ENCODE results near the gene RPRML. TPM values are rescaled to one million over a fixed set of nuclear protein-coding genes. Genes with fewer than 3 reads are reported as not detected.

Gene RPRML
- total and polyA plus RNA-seq, 2 donors (not counting 1 experiment from before 2014, with no cell fraction given), result not detected

DNA sequence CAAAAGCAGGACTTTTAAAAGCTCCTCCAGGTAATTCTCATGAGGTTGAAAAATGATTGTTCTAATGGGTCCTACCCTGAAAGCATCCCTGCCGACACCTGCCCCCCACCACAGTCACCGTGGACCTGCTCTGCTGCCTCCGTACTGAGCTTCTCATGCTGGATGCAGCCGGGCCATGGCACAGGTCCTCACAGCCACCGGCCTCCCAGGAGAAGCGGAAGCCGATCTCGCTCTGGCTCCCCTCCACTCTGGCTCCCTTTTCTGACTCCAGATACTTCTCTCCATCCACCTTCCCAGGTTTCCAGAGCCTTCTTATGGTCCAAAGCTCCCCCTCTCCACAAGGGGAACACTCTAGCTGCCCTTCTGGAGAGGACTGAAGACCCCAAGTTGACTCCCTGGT, 10.2 kb downstream of the RPRML start:
- H3K36me3 ChIP-seq (ENCODE audit: control insufficient read depth, insufficient read depth, low read length), result no peaks in the 10 kb centered on the region
- TF ChIP-seq EZH2 (IDR thresholded peaks at IDR 0.05; ENCODE audit: low read length, missing control alignments), result no peak
- TF ChIP-seq, protein P1, sequence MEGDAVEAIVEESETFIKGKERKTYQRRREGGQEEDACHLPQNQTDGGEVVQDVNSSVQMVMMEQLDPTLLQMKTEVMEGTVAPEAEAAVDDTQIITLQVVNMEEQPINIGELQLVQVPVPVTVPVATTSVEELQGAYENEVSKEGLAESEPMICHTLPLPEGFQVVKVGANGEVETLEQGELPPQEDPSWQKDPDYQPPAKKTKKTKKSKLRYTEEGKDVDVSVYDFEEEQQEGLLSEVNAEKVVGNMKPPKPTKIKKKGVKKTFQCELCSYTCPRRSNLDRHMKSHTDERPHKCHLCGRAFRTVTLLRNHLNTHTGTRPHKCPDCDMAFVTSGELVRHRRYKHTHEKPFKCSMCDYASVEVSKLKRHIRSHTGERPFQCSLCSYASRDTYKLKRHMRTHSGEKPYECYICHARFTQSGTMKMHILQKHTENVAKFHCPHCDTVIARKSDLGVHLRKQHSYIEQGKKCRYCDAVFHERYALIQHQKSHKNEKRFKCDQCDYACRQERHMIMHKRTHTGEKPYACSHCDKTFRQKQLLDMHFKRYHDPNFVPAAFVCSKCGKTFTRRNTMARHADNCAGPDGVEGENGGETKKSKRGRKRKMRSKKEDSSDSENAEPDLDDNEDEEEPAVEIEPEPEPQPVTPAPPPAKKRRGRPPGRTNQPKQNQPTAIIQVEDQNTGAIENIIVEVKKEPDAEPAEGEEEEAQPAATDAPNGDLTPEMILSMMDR (conservative IDR thresholded peaks at IDR 0.05 in 1 of 2, IDR thresholded peaks at IDR 0.05 in 1 of 2; ENCODE audit: low read depth in 1 of 2, low read length in 2 of 2), result no peak
- H3K9ac ChIP-seq (ENCODE audit: insufficient read depth, low read length), result no peak overlapping the region
- H3K4me1 ChIP-seq (ENCODE audit: control insufficient read depth, extremely low read depth, insufficient read depth, low read length), result no peaks in the 10 kb centered on the region
- peaks cover 14% of the 10 kb centered on the region for H3K27me3 ChIP-seq (ENCODE audit: control insufficient read depth, insufficient read depth, low read length)
- no peak for DNase-seq (ENCODE audit: low read depth in 2 of 2)
- no peak overlapping the region for H2AFZ ChIP-seq (ENCODE audit: low read length)
- H4K20me1 ChIP-seq (ENCODE audit: control insufficient read depth, extremely low read depth, insufficient read depth, low read length), result no peaks in the 10 kb centered on the region
- H3K9me3 ChIP-seq (ENCODE audit: control insufficient read depth, insufficient read depth, low read depth, low read length), result no peaks in the 10 kb centered on the region
- no peak overlapping the region for H3K4me2 ChIP-seq (ENCODE audit: extremely low read depth, insufficient read depth, low read length)
- no peaks in the 10 kb centered on the region for H3K79me2 ChIP-seq (ENCODE audit: control insufficient read depth, insufficient read depth, low read length)
- no peak overlapping the region for H3K4me3 ChIP-seq (replicated peaks in 1 of 4; ENCODE audit: control extremely low read depth in 1 of 4, insufficient read depth in 1 of 4, low read depth in 3 of 4, low read length in 4 of 4)
- no peak overlapping the region for H3K27ac ChIP-seq (ENCODE audit: insufficient read depth, low read length)

- Histone ChIP-seq H2AFZ (ENCODE audit: low read length) (no peak overlapping the region), H3K9ac (ENCODE audit: insufficient read depth, low read length) (no peak overlapping the region), H3K9me3 (ENCODE audit: control insufficient read depth, insufficient read depth, low read depth, low read length) (no peaks in the 10 kb centered on the region), H3K27me3 (ENCODE audit: control insufficient read depth, insufficient read depth, low read length) (peaks cover 14% of the 10 kb centered on the region), H3K4me2 (ENCODE audit: extremely low read depth, insufficient read depth, low read length) (no peak overlapping the region), H4K20me1 (ENCODE audit: control insufficient read depth, extremely low read depth, insufficient read depth, low read length) (no peaks in the 10 kb centered on the region), H3K4me3 (replicated peaks in 1 of 4; ENCODE audit: control extremely low read depth in 1 of 4, insufficient read depth in 1 of 4, low read depth in 3 of 4, low read length in 4 of 4) (no peak overlapping the region), H3K4me1 (ENCODE audit: control insufficient read depth, extremely low read depth, insufficient read depth, low read length) (no peaks in the 10 kb centered on the region), H3K27ac (ENCODE audit: insufficient read depth, low read length) (no peak overlapping the region), H3K79me2 (ENCODE audit: control insufficient read depth, insufficient read depth, low read length) (no peaks in the 10 kb centered on the region), H3K36me3 (ENCODE audit: control insufficient read depth, insufficient read depth, low read length) (no peaks in the 10 kb centered on the region)
- no peak for DNase-seq (ENCODE audit: low read depth in 2 of 2)
- TF ChIP-seq, protein P1 (conservative IDR thresholded peaks at IDR 0.05 in 1 of 2, IDR thresholded peaks at IDR 0.05 in 1 of 2; ENCODE audit: low read depth in 1 of 2, low read length in 2 of 2), result no peak
- TF ChIP-seq EZH2 (IDR thresholded peaks at IDR 0.05; ENCODE audit: low read length, missing control alignments), result no peak
Observed at GRCh38 chr17:46968224-46968834, 10.7 kb downstream of the RPRML start.

GRCh38 chr17:46964315-46965265, 14.5 kb downstream of the RPRML start:
- no peaks in the 10 kb centered on the region for H4K20me1 ChIP-seq (ENCODE audit: control insufficient read depth, extremely low read depth, insufficient read depth, low read length)
- H2AFZ ChIP-seq (ENCODE audit: low read length), result no peak overlapping the region
- H3K4me2 ChIP-seq (ENCODE audit: extremely low read depth, insufficient read depth, low read length), result no peak overlapping the region
- H3K9ac ChIP-seq (ENCODE audit: insufficient read depth, low read length), result no peak overlapping the region
- no peak overlapping the region for H3K4me3 ChIP-seq (replicated peaks in 1 of 4; ENCODE audit: control extremely low read depth in 1 of 4, insufficient read depth in 1 of 4, low read depth in 3 of 4, low read length in 4 of 4)
- H3K9me3 ChIP-seq (ENCODE audit: control insufficient read depth, insufficient read depth, low read depth, low read length), result no peaks in the 10 kb centered on the region
- no peaks in the 10 kb centered on the region for H3K36me3 ChIP-seq (ENCODE audit: control insufficient read depth, insufficient read depth, low read length)
- H3K79me2 ChIP-seq (ENCODE audit: control insufficient read depth, insufficient read depth, low read length), result no peaks in the 10 kb centered on the region
- TF ChIP-seq EZH2 (IDR thresholded peaks at IDR 0.05; ENCODE audit: low read length, missing control alignments), result no peak
- TF ChIP-seq, protein P1 (conservative IDR thresholded peaks at IDR 0.05 in 1 of 2, IDR thresholded peaks at IDR 0.05 in 1 of 2; ENCODE audit: low read depth in 1 of 2, low read length in 2 of 2), result no peak
- H3K27me3 ChIP-seq (ENCODE audit: control insufficient read depth, insufficient read depth, low read length), result peaks cover 15% of the 10 kb centered on the region
- peak; percentile 26 to 32 for DNase-seq (ENCODE audit: low read depth in 2 of 2)
- H3K27ac ChIP-seq (ENCODE audit: insufficient read depth, low read length), result no peak overlapping the region
- peaks cover 4% of the 10 kb centered on the region for H3K4me1 ChIP-seq (ENCODE audit: control insufficient read depth, extremely low read depth, insufficient read depth, low read length)
